HG03039 (cell line): ENCODE measurements around the gene EHMT1.
A peak's percentile ranks its signal among the peaks of the same experiment; 100 is the strongest.

Experiments
- ATAC-seq: cut with Tn5 transposase; IDR thresholded peaks from one replicate; pipeline ENCODE4 v1.9.1; 2021; ENCODE audit warnings: mild to moderate bottlenecking, moderate library complexity; ENCODE audit not compliant: unreplicated experiment

The EHMT1 gene

GRCh38 chr9:137690930-137691645 lies 72.3 kb downstream of the EHMT1 start:
- ATAC-seq, result no peak

GRCh38 chr9:137691646-137692351 lies 73.0 kb downstream of the EHMT1 start:
- ATAC-seq, result no peak

- ATAC-seq, result no peak
These were observed 75.6 kb downstream of the EHMT1 start for GRCh38 chr9:137694236-137694959.

- no peak for ATAC-seq
These were observed 76.4 kb downstream of the EHMT1 start for GRCh38 chr9:137694962-137695875.

- ATAC-seq, result no peak
These were observed 77.5 kb downstream of the EHMT1 start for GRCh38 chr9:137696136-137696925.

- no peak for ATAC-seq
These were observed 78.4 kb downstream of the EHMT1 start for GRCh38 chr9:137697193-137697592.

- no peak for ATAC-seq
These were observed 79.0 kb downstream of the EHMT1 start for GRCh38 chr9:137697832-137698231.

GRCh38 chr9:137700911-137701310 lies 82.1 kb downstream of the EHMT1 start:
- ATAC-seq, result no peak

- ATAC-seq, result no peak
These were observed 84.0 kb downstream of the EHMT1 start for GRCh38 chr9:137702615-137703379.

GRCh38 chr9:137703842-137704508 lies 85.2 kb downstream of the EHMT1 start:
- no peak for ATAC-seq

GRCh38 chr9:137705443-137705863 lies 86.6 kb downstream of the EHMT1 start:
- peak; percentile 49 for ATAC-seq

GRCh38 chr9:137705906-137706305 lies 87.1 kb downstream of the EHMT1 start:
- ATAC-seq, result peak; percentile 25

GRCh38 chr9:137707361-137707760 lies 88.6 kb downstream of the EHMT1 start:
- ATAC-seq, result no peak

- ATAC-seq, result no peak
These were observed 89.9 kb downstream of the EHMT1 start for GRCh38 chr9:137708590-137709284.

- no peak for ATAC-seq
These were observed 90.8 kb downstream of the EHMT1 start for GRCh38 chr9:137709411-137710101.

- no peak for ATAC-seq
These were observed 91.9 kb downstream of the EHMT1 start for GRCh38 chr9:137710704-137711103.

GRCh38 chr9:137711678-137712105 lies 92.9 kb downstream of the EHMT1 start:
- ATAC-seq, result no peak
